ENCODE results near the gene EXD3. TPM values are rescaled to one million over a fixed set of nuclear protein-coding genes. Genes with fewer than 3 reads are reported as not detected.
A peak's percentile ranks its signal among the peaks of the same experiment; 100 is the strongest.

Gene EXD3
- total and polyA plus RNA-seq, 2 experiments from 2014 or later = 32.3 to 72.1 TPM

GRCh38 chr9:137456061-137456863 is 33.3 kb upstream of the EXD3 start:
- H3K4me1 ChIP-seq (ENCODE audit: low read depth) = peaks cover 12% of the 10 kb centered on the region

DNA sequence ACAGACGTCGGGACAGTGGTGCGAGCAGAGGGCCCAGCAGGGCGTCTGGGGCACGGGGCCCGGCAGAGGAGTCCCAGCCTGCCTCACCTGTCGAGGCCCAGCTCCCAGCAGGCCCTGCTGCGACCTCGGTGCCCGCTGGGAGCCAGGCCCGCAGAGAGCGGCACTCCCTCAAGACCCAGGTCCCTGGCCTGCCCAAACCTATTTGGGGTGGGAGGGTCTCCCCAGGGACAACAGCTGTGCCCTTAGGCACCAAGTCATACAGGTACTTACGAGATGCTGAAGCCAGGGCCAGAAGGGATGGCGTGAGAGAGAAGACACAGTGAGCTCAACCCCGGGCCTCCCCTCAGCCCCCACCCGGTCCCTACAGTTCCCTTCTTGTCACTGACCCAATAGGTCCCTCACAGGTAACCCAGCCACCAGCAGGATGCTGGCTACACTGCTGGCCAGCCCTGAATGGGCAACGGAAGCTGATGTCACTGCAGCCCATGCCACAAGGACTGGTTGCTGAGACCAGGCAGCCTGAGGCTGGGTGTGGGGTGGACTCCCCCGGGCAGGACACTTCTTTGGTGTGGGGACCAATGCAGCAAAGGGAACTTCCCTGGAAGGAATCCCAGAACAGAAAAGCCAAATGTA is 32.5 kb upstream of the EXD3 start:
- TF ChIP-seq CTCF (IDR thresholded peaks at IDR 0.05; ENCODE audit: low read depth, low read length) = no peak

More at GRCh38 chr9:137456061-137456863, 33.3 kb upstream of the EXD3 start:
- Histone ChIP-seq H3K36me3 (no peaks in the 10 kb centered on the region), H3K27ac (no peak overlapping the region), H3K27me3 (no peaks in the 10 kb centered on the region), H3K4me3 (no peak overlapping the region), H3K9me3 (ENCODE audit: low read depth) (no peaks in the 10 kb centered on the region)
- no peak for TF ChIP-seq CTCF (IDR thresholded peaks at IDR 0.05; ENCODE audit: low read depth, low read length)
- DNase-seq (ENCODE audit: low read depth in 1 of 2, low spot score in 1 of 2) = peak in 1 of 2 donors; percentile 27

GRCh38 chr9:137454597-137455358 is 31.8 kb upstream of the EXD3 start:
- H3K36me3 ChIP-seq = no peaks in the 10 kb centered on the region
- no peak overlapping the region for H3K27ac ChIP-seq
- H3K27me3 ChIP-seq = no peaks in the 10 kb centered on the region
- TF ChIP-seq CTCF (IDR thresholded peaks at IDR 0.05; ENCODE audit: low read depth, low read length) = no peak
- no peak overlapping the region for H3K4me3 ChIP-seq
- peak in 1 of 2 donors; percentile 42 for DNase-seq (ENCODE audit: low read depth in 1 of 2, low spot score in 1 of 2)
- H3K9me3 ChIP-seq (ENCODE audit: low read depth) = no peaks in the 10 kb centered on the region
- peaks cover 12% of the 10 kb centered on the region for H3K4me1 ChIP-seq (ENCODE audit: low read depth)

More for the DNA sequence above, 32.5 kb upstream of the EXD3 start:
- no peaks in the 10 kb centered on the region for H3K36me3 ChIP-seq
- H3K27ac ChIP-seq = no peak overlapping the region
- no peak overlapping the region for H3K4me3 ChIP-seq
- DNase-seq (ENCODE audit: low read depth in 1 of 2, low spot score in 1 of 2) = no peak
- H3K4me1 ChIP-seq (ENCODE audit: low read depth) = peaks cover 12% of the 10 kb centered on the region
- H3K9me3 ChIP-seq (ENCODE audit: low read depth) = no peaks in the 10 kb centered on the region
- H3K27me3 ChIP-seq = no peaks in the 10 kb centered on the region

DNA sequence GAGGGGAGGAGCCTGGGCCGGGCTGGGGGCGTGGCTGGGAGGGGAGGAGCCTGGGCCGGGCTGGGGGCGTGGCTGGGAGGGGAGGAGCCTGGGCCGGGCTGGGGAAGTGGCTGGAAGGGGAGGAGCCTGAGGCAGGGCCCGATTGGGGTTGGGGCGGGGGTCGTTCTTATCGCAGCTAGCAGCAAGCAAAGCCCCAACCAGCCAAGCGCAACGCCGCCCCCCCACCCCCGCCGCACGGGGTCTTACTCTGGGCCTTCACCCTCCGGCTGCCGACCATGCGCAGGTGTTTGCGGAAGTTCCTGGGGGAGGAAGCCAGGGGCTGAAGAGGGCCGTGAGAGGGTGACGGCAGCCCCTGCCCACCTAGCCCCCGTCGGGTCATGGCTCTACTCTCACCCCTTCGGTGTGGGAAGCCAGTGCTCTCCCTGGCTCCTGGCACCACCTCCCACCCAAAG is 31.2 kb upstream of the EXD3 start:
- Histone ChIP-seq H3K4me1 (ENCODE audit: low read depth) (peaks cover 12% of the 10 kb centered on the region), H3K27me3 (no peaks in the 10 kb centered on the region), H3K36me3 (no peaks in the 10 kb centered on the region), H3K27ac (no peak overlapping the region), H3K4me3 (no peak overlapping the region), H3K9me3 (ENCODE audit: low read depth) (no peaks in the 10 kb centered on the region)
- peak; percentile 31 to 53 for DNase-seq (ENCODE audit: low read depth in 1 of 2, low spot score in 1 of 2)
- TF ChIP-seq CTCF (IDR thresholded peaks at IDR 0.05; ENCODE audit: low read depth, low read length) = no peak

DNA sequence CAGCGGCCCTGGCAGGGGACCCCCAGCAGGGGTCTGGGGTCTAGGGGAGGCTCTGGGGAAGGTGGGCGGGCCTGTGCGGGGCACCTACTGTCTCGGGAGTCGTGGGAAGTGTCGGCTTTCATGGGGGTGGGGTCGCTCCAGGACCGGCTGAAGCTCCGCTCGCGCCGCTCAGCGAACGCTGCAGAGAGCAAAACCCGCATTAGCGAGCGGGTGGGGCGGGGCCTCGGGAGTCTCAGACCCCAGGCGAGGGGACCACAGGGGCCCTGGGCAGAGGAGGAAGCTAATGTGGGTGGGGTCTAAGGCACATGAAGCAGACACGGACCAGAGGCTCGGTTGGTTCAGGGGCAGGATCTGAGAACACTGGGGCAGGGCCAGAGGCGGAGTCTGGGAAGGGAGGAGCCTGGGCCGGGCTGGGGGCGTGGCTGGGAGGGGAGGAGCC is 30.7 kb upstream of the EXD3 start:
- Histone ChIP-seq H3K27me3 (no peaks in the 10 kb centered on the region), H3K9me3 (ENCODE audit: low read depth) (no peaks in the 10 kb centered on the region), H3K36me3 (no peaks in the 10 kb centered on the region), H3K4me3 (no peak overlapping the region), H3K4me1 (ENCODE audit: low read depth) (peaks cover 12% of the 10 kb centered on the region), H3K27ac (no peak overlapping the region)
- TF ChIP-seq CTCF (IDR thresholded peaks at IDR 0.05; ENCODE audit: low read depth, low read length) = no peak
- peak; percentile 82 to 88 for DNase-seq (ENCODE audit: low read depth in 1 of 2, low spot score in 1 of 2)

Data from cardiac muscle cell (in vitro differentiated cells and primary cell).